Neural cell (in vitro differentiated cells): ENCODE measurements around the gene MIPOL1. TPM values are rescaled to one million over a fixed set of nuclear protein-coding genes. Genes with fewer than 3 reads are reported as not detected.

Experiments
- H2AFZ ChIP-seq: fragments of 200-600, 300-800 bp; sonication (generic), shearing (Covaris generic); 2 replicates; pipeline ENCODE4 v1.6.0; 2014; ENCODE audit warnings: low read depth, mild to moderate bottlenecking, antibody characterized with exemption, low read length, moderate library complexity
- H3F3A ChIP-seq: fragments of 200-600 bp; shearing (Covaris generic); 2 replicates; pipeline ENCODE4 v1.6.1; 2016; ENCODE audit warnings: mild to moderate bottlenecking, moderate library complexity, mixed read lengths, antibody characterized with exemption, low read length; ENCODE audit not compliant: insufficient read depth, poor library complexity, severe bottlenecking
- H3K27ac ChIP-seq: fragments of 200-600, 300-800 bp; sonication (generic), shearing (Covaris generic); 2 replicates; pipeline ENCODE4 v1.5.1; 2014; ENCODE audit warnings: mild to moderate bottlenecking, low read length, moderate library complexity
- H3K27me3 ChIP-seq: fragments of 300-800, 200-600 bp; sonication (generic), shearing (Covaris generic); 2 replicates; pipeline ENCODE4 v1.6.0; 2014; ENCODE audit warnings: mild to moderate bottlenecking, low read depth, low read length, moderate library complexity; ENCODE audit not compliant: insufficient read depth
- H3K36me3 ChIP-seq: fragments of 300-800, 200-600 bp; sonication (generic), shearing (Covaris generic); 2 replicates; pipeline ENCODE4 v1.5.1; 2014; ENCODE audit warnings: mild to moderate bottlenecking, antibody characterized with exemption, low read length, moderate library complexity; ENCODE audit not compliant: insufficient read depth
- H3K4me2 ChIP-seq: fragments of 300-800, 200-600 bp; sonication (generic), shearing (Covaris generic); 2 replicates; pipeline ENCODE4 v1.6.0; 2014; ENCODE audit warnings: mild to moderate bottlenecking, low read length
- H3K4me3 ChIP-seq: fragments of 300-800, 200-600 bp; sonication (generic), shearing (Covaris generic); 2 replicates; pipeline ENCODE4 v1.5.1; 2014; ENCODE audit warnings: mild to moderate bottlenecking, low read length, moderate library complexity
- H3K79me2 ChIP-seq: fragments of 200-600 bp; shearing (Covaris generic); replicated peaks from 2 replicates; pipeline ENCODE4 v1.6.0; 2014; ENCODE audit warnings: mild to moderate bottlenecking, low read length, moderate library complexity; ENCODE audit not compliant: insufficient read depth
- H3K9ac ChIP-seq: fragments of 300-800, 200-600 bp; sonication (generic), shearing (Covaris generic); 2 replicates; pipeline ENCODE4 v1.6.1; 2016; ENCODE audit warnings: mild to moderate bottlenecking, low read length, mixed read lengths
- H3K9me2 ChIP-seq: fragments of 200-600 bp; shearing (Covaris generic); 2 replicates; pipeline ENCODE4 v1.6.1; 2016; ENCODE audit warnings: mild to moderate bottlenecking, low read length, mixed read lengths; ENCODE audit not compliant: insufficient read depth
- H3K9me3 ChIP-seq: fragments of 200-600, 300-800 bp; sonication (generic), shearing (Covaris generic); 2 replicates; pipeline ENCODE4 v1.6.1; 2016; ENCODE audit warnings: mild to moderate bottlenecking, mixed run types, low read length, moderate library complexity, mixed read lengths
- H4K20me1 ChIP-seq: fragments of 200-600 bp; shearing (Covaris generic); 2 replicates; pipeline ENCODE4 v1.6.1; 2016; ENCODE audit warnings: mild to moderate bottlenecking, mixed run types; ENCODE audit not compliant: insufficient read depth
- CTCF ChIP-seq: fragments of 450-650 bp; IDR thresholded peaks from 2 replicates; pipeline ENCODE4 v1.5.1; 2014; ENCODE audit warnings: antibody characterized with exemption, mild to moderate bottlenecking, moderate library complexity; ENCODE audit not compliant: poor library complexity, severe bottlenecking
- EP300 ChIP-seq: fragments of 450-650 bp; conservative IDR thresholded peaks from 2 replicates; pipeline ENCODE4 v1.6.1; 2014; ENCODE audit warnings: antibody characterized with exemption, mild to moderate bottlenecking, moderate library complexity; ENCODE audit not compliant: poor library complexity, severe bottlenecking
- EZH2 ChIP-seq: fragments of 200-600, 300-800 bp; shearing (Covaris generic), sonication (generic); IDR thresholded peaks from 2 replicates; pipeline ENCODE4 v1.6.1; 2014; ENCODE audit warnings: antibody characterized with exemption, low read length, borderline replicate concordance, mild to moderate bottlenecking; ENCODE audit not compliant: insufficient read depth, poor library complexity, severe bottlenecking
- MXI1 ChIP-seq: fragments of 450-650 bp; conservative IDR thresholded peaks from 2 replicates; pipeline ENCODE4 v1.6.1; 2014; ENCODE audit warnings: antibody characterized with exemption, mild to moderate bottlenecking; ENCODE audit not compliant: poor library complexity, severe bottlenecking
- POLR2AphosphoS5 ChIP-seq: IDR thresholded peaks from 2 replicates; pipeline ENCODE4 v1.6.1; 2012
- RAD21 ChIP-seq: fragments of 450-650 bp; conservative IDR thresholded peaks from 2 replicates; pipeline ENCODE4 v1.6.1; 2014; ENCODE audit warnings: antibody characterized with exemption, mild to moderate bottlenecking, moderate library complexity
- SMC3 ChIP-seq: fragments of 450-650 bp; conservative IDR thresholded peaks from 2 replicates; pipeline ENCODE4 v1.6.1; 2014; ENCODE audit warnings: antibody characterized with exemption, mild to moderate bottlenecking, moderate library complexity; ENCODE audit not compliant: poor library complexity
- TAF1 ChIP-seq: IDR thresholded peaks from 2 replicates; pipeline ENCODE4 v1.6.1; 2012; ENCODE audit warnings: low read depth
- polyA plus RNA-seq: library from polyadenylated mRNA; depleted of rRNA; stranded (reverse); fragments of >200 nt; gene quantifications from 2 replicates; pipeline ENCODE4 v1.2.3, GENCODE V29; 2014
- TF ChIP-seq, protein P1 (sequence below): IDR thresholded peaks from 2 replicates; pipeline ENCODE4 v1.6.1; 2012; ENCODE audit warnings: borderline replicate concordance

MIPOL1 gene
- polyA plus RNA-seq, 1 donor from 2014 or later = 1.3 TPM

DNA sequence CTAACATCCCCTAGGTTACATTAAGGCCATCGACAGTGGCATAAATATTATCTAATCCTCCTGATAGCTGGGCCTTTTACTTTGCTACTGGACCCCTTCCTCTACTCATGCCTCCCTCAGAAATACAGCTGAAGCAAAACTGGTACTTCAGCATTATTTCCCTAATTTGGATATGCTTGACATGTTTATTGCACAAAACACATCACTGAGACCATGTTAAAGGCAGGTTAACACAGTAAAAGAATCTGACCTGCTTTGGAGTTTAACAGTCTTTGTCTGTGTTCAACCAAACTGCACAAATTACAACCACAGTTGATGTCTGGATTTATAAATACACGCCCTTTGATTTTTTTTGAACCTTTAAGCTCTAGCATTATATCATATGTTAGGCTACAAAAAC lies 240.7 kb downstream of the MIPOL1 start:
- no peaks in the 10 kb centered on the region for H3F3A ChIP-seq
- H3K27me3 ChIP-seq = no peaks in the 10 kb centered on the region
- no peaks in the 10 kb centered on the region for H3K79me2 ChIP-seq
- H3K27ac ChIP-seq = no peak overlapping the region
- no peaks in the 10 kb centered on the region for H4K20me1 ChIP-seq
- no peak overlapping the region for H3K4me2 ChIP-seq
- H3K9me2 ChIP-seq = no peaks in the 10 kb centered on the region
- TF ChIP-seq, protein P1, sequence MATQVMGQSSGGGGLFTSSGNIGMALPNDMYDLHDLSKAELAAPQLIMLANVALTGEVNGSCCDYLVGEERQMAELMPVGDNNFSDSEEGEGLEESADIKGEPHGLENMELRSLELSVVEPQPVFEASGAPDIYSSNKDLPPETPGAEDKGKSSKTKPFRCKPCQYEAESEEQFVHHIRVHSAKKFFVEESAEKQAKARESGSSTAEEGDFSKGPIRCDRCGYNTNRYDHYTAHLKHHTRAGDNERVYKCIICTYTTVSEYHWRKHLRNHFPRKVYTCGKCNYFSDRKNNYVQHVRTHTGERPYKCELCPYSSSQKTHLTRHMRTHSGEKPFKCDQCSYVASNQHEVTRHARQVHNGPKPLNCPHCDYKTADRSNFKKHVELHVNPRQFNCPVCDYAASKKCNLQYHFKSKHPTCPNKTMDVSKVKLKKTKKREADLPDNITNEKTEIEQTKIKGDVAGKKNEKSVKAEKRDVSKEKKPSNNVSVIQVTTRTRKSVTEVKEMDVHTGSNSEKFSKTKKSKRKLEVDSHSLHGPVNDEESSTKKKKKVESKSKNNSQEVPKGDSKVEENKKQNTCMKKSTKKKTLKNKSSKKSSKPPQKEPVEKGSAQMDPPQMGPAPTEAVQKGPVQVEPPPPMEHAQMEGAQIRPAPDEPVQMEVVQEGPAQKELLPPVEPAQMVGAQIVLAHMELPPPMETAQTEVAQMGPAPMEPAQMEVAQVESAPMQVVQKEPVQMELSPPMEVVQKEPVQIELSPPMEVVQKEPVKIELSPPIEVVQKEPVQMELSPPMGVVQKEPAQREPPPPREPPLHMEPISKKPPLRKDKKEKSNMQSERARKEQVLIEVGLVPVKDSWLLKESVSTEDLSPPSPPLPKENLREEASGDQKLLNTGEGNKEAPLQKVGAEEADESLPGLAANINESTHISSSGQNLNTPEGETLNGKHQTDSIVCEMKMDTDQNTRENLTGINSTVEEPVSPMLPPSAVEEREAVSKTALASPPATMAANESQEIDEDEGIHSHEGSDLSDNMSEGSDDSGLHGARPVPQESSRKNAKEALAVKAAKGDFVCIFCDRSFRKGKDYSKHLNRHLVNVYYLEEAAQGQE = no peak
- TF ChIP-seq CTCF = no peak
- TF ChIP-seq MXI1 = no peak
- TF ChIP-seq SMC3 = no peak
- TF ChIP-seq RAD21 = no peak
- TF ChIP-seq TAF1 = no peak
- no peak for TF ChIP-seq POLR2AphosphoS5
- H3K9me3 ChIP-seq = peaks cover under 1% of the 10 kb centered on the region
- H3K36me3 ChIP-seq = no peaks in the 10 kb centered on the region
- H3K4me3 ChIP-seq = no peak overlapping the region
- no peak overlapping the region for H2AFZ ChIP-seq
- H3K9ac ChIP-seq = no peak overlapping the region

DNA sequence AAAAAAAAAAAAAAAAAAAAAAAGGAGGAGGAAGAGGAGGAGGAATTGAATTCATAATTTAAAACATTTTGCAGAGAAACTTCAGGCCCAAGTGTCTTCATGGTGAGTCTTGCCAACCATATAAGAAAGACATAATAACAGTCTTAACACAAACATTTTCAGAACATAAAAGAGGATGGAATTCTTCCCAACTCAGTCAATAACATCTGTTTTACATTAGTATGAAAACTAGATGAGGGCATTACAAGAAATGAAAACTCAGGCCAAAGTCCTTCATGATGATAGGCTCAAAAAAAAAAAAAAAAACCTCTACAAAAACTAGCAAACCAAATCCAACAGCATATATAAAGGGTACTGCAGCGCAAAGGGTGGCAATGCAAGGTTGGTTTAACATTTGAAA lies 245.7 kb downstream of the MIPOL1 start:
- H3F3A ChIP-seq = no peaks in the 10 kb centered on the region
- no peak overlapping the region for H3K4me3 ChIP-seq
- H3K27ac ChIP-seq = no peak overlapping the region
- H3K36me3 ChIP-seq = no peaks in the 10 kb centered on the region
- TF ChIP-seq TAF1 = no peak
- no peak for TF ChIP-seq MXI1
- TF ChIP-seq, protein P1 = no peak
- no peak for TF ChIP-seq RAD21
- TF ChIP-seq SMC3 = no peak
- no peak for TF ChIP-seq CTCF
- TF ChIP-seq POLR2AphosphoS5 = no peak
- TF ChIP-seq EP300 = no peak
- no peak for TF ChIP-seq EZH2
- H3K9me2 ChIP-seq = no peaks in the 10 kb centered on the region
- no peak overlapping the region for H2AFZ ChIP-seq
- H3K9ac ChIP-seq = no peak overlapping the region
- H3K79me2 ChIP-seq = no peaks in the 10 kb centered on the region
- no peaks in the 10 kb centered on the region for H4K20me1 ChIP-seq
- no peak overlapping the region for H3K4me2 ChIP-seq
- H3K27me3 ChIP-seq = no peaks in the 10 kb centered on the region
- peaks cover 5% of the 10 kb centered on the region for H3K9me3 ChIP-seq
